GM19043 (cell line): Measurements from ENCODE around the gene PLLP.
"Not testable (repeated sequence)": the region's sequence is repeated elsewhere in the genome, so short reads cannot be mapped to it uniquely, and the experiment has no call there.

Experiments used
- ATAC-seq: cut with Tn5 transposase; IDR thresholded peaks from one replicate; pipeline ENCODE4 v1.9.1; 2021; ENCODE audit warnings: low read depth; ENCODE audit not compliant: unreplicated experiment

The PLLP gene

GRCh38 chr16:57275946-57276345 lies 8.5 kb downstream of the PLLP start:
- ATAC-seq: not testable (repeated sequence)

DNA sequence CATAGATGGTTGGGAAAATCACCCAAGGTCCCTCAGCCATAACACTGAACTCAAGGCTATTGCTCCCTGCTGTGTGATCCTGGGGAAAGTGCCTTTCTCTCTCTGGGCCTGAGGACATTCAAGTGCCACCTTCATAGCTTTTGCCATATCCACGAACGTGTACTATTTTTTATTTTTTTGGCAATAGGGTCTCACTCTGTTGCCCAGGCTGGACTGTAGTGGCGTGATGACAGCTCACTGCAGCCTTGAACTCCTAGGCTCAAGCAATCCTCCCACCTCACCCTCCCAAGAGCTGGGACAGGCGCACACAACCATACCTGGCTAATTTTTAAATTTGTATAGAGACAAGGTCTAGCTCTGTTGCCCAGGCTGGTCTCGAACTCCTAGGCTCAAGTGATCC lies 10.6 kb downstream of the PLLP start:
- ATAC-seq: no peak

GRCh38 chr16:57273359-57273758 lies 11.1 kb downstream of the PLLP start:
- ATAC-seq: no peak

- no peak for ATAC-seq
Observed at GRCh38 chr16:57271867-57272495, 12.5 kb downstream of the PLLP start.

DNA sequence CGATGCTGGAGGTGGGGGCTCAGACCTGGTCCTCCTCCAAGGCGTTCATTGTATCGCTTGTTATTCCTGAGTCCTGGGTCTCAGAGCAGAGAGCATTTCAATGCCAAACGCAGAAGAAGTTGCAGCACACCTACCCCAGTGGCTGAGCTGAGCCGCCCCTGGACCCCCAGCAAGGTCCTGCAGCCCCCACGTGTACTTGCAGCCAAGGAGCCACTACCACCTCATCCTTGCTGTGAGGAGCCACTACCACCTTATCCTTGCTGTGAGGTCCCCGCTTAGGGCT lies 13.5 kb downstream of the PLLP start:
- no peak for ATAC-seq

GRCh38 chr16:57270221-57271062 lies 14.0 kb downstream of the PLLP start:
- no peak for ATAC-seq

DNA sequence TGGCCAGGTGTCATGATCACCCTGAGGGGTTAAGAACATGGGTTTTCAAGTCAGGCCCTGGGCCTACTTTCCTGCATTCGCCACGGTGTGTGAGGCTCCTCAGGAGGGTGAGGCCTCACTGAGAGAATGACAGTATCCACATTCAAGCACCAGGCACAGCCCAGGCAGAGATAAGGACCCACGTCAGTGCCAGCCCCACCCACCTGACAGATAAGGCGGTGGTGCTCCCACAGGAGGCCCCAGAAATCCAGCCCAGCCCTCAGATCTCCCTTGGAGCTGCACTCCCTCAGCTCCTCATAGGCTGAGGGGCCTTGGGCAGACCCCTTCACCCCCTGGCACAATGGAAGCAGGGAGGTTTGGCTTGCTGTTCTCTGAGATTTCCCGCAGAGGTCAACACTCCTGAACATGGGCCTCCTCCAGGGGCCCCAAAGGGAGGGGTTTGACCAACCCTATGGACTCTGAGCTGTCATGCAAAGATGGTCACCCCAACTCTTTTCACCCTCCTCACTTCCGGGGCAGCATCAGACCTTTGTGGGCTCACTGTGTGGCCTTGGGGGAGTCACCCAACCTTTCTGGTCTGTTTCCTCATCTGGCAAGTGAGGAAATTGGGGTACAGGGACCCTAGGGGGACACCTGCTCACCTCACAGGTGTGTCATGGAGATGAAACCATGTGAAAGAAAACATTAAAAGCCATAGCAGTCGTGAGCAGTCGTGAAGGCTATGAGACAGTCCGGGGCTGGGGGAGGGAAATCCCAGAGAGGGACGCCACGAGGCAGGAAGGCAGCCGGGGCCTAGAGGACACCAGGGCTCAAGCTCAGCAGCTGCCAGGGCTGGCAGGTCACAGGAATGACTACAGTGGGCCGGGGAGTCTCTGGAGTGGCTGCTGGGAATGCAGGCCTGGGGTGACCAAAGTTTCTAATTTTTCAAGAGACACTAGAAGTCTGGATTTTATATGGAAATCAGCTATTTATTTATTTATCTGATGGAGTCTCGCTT lies 15.4 kb downstream of the PLLP start:
- no peak for ATAC-seq

GRCh38 chr16:57267343-57267742 lies 17.1 kb downstream of the PLLP start:
- ATAC-seq: not testable (repeated sequence)

DNA sequence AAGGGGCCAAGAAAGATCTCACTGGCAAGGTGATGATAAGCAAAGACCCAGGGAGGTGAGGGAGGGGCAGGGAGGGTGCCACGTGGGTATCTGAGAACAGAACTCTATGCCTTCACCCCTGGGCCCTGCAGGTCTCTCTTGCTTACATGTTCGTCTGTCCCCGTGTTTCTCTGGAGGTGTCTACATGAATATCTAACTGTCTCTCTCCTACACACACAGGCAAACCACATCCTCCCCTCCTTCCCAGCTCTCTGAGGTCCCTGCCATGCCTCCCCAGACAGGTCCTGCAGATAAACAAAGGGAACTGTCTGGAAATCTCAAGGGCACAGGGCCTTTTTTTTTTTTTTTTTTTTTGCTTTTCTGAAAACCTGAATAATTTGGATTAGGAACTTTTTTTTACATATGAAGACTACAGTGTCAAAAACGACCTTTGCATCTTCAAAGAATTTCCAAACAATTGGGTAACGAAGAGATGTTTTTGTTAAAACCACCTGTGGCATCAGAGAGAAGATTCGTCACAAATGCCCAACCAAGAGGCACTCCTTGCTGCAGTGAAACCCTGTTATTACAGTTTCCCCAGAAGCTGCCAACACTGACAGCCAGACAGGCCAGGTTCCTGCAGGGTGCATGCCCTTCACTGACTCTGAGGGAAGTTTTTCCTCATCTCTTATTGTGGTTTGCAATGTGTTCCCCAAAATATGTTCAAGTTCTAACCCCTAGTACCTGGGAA lies 17.8 kb downstream of the PLLP start:
- ATAC-seq: no peak

GRCh38 chr16:57265850-57266530 lies 18.5 kb downstream of the PLLP start:
- no peak for ATAC-seq

- no peak for ATAC-seq
Observed at GRCh38 chr16:57264950-57265371, 19.5 kb downstream of the PLLP start.

- no peak for ATAC-seq
Observed at GRCh38 chr16:57264381-57264780, 20.1 kb downstream of the PLLP start.

DNA sequence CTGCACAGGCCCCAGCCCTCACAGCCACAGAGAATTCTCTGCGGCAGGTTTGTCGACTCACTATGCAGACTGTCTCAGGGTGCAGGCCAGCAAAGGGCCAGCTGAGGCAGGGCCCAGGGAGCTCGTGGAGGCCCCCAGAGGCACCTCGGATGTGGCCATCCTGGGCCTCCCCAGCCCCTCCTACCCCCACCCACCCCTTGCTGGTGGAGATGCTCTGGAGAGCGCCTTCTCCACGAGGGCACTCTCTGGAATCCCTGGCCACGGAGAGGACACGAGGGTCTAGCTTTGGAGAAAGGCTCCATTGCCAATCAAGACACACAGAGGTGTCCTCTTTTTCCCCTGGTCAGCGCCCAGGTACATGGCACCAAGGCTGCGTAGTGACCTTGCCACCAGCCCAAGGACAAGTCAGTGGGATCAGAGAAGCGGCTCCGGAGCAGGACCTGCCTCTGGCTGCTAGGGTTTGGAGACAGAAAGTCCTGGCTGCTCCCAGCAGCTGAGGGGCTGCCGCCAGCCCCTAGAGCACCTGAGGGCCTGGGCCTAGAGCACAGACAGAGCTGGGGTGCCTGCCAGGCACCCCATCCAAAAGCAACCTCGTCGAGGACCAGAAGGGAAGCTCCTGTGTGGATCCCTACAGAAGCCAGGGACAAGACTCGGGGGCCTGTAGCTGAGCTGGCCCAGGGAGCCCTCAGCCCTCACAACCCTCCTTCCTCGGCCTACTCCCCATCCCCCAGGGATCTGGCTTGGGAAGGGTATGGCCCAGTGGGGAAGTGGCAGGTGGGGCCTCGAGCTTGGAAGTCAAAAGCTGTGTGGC lies 20.7 kb downstream of the PLLP start:
- ATAC-seq: no peak

DNA sequence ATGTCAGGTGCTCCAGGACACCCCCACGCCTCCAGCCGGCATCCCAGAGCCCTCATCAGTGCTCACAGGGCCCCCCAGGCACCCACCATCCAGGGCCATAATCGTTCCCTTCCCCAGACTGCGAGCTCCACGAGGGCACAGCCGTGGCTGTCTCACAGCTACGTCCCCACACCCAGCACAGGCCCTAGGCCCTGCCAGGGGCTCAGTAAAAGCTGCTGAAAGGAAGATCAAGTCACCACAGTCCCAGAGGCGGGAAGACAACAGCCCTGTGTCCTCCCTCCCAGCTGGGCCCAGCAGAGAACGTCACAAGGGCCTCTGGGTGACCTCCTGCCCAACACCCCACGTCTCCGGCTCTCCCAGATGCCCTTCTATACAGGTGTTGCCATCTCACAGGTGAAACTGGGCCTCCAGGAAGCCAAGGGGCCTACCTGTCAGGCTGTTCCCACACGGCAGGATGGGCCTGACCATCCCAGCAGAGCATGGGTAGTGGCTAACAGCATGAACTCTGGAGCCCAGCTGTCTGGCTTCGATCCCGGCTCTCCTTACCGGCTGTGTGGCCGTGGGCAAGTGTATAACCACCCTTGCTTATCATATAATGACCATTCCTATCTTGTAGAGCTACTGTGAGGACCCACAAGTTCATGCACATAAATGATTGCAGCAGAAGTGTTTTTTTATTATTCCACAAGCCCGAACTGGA lies 21.5 kb downstream of the PLLP start:
- ATAC-seq: no peak

GRCh38 chr16:57261806-57262205 lies 22.7 kb downstream of the PLLP start:
- no peak for ATAC-seq

DNA sequence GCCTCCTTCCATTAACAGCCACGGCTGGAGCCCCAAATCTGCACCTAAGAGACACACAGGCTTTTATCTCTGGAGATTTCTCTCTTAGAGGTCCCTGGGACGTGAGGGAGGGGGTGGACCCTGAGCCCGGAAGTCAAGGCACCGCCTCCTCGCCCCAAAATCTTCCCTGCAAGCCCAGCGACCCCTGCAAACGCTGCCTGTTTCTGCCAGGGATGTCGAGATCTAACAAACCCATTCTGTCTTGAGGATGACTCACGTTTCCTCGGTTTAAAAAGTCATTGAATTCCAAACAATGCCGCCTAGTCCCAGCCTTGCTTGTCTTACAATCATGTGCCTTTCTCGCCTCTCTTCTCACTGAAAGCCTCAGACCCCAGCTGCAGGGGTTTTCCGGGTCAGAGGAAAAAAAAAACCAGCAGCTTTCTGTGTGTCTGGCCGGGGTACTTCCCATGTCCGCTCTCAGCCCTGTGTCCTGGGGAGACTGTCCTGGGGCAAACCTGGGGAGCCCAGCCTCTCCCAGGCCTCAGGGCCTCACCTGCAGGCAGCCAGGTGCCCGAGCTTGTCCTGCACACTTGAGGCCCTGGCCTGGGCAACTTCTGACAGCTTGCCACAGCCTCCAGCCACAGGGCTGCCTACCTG lies 24.1 kb downstream of the PLLP start:
- no peak for ATAC-seq

GRCh38 chr16:57258910-57259475 lies 25.5 kb downstream of the PLLP start:
- no peak for ATAC-seq
